GM19455 (cell line): ENCODE measurements around the gene RYR3.

Experiments
- ATAC-seq: cut with Tn5 transposase; IDR thresholded peaks from one replicate; pipeline ENCODE4 v1.9.1; 2021; ENCODE audit not compliant: unreplicated experiment

The RYR3 gene

DNA sequence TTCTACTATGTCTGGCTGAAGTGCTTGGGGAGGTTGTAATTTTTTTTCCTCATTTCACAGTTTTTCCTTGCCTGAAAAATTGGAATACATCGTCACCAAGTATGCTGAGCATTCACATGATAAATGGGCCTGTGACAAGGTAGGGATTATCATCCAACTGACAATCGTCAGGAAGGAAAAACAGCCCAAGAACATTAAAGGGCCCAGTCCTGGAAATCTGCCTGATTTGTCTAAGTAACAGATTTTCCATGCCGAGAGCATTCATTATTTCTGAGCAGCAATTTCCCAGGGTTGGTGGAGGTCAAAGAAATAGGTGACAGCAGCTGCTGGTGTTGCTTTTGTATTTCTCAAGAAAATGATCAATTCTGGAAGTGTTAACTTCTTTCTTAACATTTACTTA lies 431.5 kb downstream of the RYR3 start:
- ATAC-seq = no peak

- ATAC-seq = no peak
These were observed 432.0 kb downstream of the RYR3 start for GRCh38 chr15:33742800-33743199.

DNA sequence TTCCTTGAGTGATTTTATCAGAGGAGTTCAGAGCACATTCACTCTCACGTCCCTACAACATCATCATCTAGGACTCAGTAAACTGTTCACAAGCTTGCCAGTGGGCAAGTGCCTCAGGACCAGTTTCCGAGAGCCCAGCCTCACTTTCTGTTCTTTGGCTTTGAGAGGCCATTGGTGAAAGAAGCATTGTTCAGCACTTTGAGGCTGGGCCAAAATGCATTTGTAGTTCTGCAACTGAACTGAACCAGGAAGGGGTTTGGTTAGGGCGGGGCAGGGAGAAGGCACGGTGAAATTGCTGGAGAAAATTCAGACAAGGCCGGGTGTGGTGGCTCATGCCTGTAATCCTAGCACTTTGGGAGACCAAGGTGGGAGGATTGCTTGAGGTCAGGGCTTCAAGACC lies 435.4 kb downstream of the RYR3 start:
- ATAC-seq = no peak

DNA sequence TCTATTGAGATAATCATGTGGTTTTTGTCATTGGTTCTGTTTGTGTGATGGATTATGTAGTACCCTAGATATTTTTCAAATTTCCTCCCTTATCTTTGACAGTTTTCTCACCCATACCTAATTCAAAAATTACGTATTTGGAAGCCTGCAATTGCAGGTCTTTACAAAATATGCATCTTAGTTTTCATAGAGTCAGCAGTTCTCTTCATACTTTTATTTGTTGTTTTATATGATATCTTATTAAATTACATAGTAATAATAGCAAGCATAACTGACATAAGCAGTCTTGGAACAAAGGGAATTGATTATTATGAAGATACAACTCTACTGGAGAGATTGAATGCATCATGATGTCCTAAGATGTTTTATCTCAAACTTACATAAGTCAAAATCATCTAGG lies 442.2 kb downstream of the RYR3 start:
- no peak for ATAC-seq

DNA sequence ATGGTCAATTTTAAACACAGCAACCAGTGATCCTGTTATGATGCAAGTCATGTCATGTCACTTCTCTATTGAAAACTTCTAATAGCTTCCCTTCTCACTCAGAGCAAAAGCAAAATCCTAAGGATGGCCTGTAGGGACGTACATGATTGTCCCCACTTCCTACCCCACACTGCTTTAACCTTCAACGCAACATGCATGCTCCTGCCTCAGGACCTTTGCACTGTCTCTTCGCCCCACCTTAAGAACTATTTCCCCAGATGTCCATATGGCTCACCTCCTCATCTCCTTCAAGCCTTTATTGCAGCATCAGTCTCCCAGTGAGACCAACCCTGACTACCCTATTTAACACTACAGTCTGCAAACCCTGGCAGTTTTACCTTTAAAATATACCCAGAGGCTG lies 443.5 kb downstream of the RYR3 start:
- no peak for ATAC-seq

- no peak for ATAC-seq
These were observed 446.2 kb downstream of the RYR3 start for GRCh38 chr15:33756961-33757360.

DNA sequence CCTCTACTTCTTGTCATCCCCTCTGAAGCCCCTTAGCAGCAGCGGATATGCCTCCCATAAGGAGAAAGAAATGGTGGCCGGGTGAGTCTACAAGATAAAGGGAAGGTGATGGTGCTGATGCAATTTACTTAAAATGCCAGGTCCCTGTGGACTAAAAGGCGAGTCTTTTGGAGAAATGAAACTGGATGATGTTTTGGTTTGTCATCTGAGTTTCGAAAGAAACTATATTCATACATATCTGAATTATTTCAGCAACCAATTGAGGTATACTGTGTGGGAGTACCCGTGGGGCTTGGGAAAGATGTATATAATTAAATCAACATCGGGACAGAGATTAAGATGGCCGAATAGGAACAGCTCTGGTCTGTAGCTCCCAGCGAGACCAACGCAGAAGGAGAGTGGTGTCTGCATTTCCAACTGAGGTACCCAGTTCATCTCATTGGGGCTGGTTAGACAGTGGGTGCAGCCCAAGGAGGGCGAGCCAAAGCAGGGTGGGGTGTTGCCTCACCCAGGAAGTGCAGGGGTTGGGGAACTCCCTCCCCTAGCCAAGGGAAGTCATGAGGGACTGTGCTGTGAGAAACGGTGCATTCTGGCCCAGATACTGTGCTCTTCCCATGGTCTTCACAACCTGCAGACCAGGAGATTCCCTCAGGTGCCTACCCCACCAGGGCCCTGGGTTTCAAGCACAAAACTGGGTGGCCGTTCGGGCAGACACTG lies 446.9 kb downstream of the RYR3 start:
- ATAC-seq = no peak

GRCh38 chr15:33766389-33766788 lies 455.6 kb downstream of the RYR3 start:
- ATAC-seq = no peak

GRCh38 chr15:33768670-33769190 lies 458.0 kb downstream of the RYR3 start:
- no peak for ATAC-seq

GRCh38 chr15:33773969-33774368 lies 463.2 kb downstream of the RYR3 start:
- ATAC-seq = no peak

GRCh38 chr15:33778852-33779251 lies 468.1 kb downstream of the RYR3 start:
- ATAC-seq = no peak

DNA sequence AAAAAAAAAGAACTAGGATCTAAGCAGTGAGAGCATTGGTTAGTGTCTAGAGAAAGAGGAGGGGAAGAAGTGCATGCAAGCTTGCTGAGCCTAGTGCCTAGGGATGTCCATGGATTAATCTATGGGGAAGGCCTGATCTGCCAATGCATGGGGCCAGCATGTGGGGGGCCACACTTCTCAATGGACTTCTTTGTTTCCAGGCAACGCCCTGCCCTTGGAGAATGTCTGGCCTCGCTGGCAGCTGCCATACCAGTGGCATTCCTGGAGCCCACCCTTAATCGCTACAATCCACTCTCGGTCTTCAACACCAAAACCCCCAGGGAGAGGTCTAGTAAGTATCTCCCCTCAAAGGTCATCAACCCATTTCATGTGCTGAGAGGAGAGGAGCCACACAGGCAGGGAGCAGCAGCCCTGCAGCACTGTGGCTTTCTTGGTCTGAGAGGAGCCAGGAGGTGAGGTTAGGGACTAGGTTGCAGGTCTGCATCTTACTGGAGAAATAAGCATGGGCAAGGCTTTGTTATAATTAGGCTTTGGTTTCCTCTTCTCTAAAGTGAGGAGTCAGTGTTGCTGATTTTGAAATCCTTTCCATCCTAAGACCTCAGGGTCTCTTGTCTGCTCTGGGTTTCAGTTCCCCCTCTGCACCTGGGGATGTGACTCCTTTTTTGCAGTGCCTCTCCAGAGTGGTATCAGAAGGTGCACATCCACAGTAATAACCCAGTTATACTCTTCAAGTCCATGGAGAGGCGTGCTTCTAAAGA lies 469.4 kb downstream of the RYR3 start:
- ATAC-seq = no peak

- no peak for ATAC-seq
These were observed 472.2 kb downstream of the RYR3 start for GRCh38 chr15:33782966-33783365.

DNA sequence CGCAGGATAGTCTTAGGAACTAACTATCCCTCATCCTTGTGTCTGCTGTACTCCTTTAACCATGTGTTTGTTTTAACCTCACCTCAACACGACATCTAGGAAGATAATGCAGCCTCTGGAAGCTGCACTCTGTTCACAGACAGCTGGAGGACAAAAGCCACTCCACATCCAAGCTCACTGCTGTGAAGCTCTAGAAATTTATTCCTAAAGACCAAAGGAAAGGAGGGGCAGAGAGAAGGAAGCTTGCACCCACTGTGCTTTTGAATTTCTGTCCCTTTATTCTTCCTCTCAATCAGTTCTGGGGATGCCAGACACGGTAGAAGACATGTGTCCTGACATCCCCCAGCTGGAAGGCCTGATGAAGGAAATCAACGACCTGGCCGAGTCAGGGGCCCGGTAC lies 474.6 kb downstream of the RYR3 start:
- no peak for ATAC-seq

DNA sequence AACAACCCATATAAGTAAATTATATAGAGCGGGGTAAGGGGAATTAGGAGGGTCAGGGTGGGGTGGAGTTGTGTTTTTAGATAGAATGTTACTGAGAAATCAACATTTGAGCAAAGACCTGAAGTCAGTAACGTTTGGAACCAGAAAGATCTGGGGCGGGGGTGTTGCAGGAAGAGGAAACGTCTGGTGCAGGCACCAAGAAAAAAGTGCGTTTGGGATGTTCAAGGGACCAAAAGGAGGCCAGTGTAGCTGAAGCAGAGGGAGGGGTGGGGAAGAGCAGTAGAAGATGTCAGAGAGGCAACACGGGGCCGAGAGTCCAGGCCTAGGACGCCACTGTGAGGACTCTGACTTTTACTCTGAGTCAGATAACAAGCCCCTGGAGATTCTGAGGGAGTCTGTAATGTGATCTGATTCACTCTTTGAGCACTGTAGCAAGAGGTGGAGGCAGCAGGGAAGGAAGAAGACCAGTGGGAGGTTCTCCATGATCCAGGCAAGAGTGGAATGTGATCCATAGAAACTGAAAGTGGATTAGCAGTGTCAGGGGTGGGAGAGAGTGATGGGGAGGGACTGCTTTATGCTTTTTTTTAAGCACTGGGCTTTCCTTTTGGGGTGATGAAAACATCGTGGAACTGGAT lies 478.3 kb downstream of the RYR3 start:
- ATAC-seq = no peak

GRCh38 chr15:33794453-33794852 lies 483.7 kb downstream of the RYR3 start:
- no peak for ATAC-seq

GRCh38 chr15:33795070-33795469 lies 484.3 kb downstream of the RYR3 start:
- ATAC-seq = no peak

DNA sequence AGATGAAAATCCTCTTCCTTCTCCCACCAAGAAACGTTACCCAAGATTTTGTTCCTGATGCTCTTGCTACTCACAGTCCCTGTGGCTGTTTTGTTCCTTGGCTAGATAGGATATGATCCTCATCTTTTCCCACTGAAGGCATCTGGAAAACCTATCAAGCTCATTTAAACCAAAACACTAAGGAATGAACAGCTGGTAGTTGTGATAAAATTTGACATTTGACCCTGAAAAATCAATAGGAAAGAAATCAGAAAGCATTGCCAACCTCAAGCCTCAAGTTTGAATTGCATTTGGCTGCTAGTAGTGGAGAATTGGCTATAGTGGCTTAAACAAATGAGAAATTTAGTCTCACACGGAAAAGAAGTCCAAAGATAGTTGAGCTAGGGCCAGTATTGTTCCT lies 486.9 kb downstream of the RYR3 start:
- ATAC-seq = no peak

DNA sequence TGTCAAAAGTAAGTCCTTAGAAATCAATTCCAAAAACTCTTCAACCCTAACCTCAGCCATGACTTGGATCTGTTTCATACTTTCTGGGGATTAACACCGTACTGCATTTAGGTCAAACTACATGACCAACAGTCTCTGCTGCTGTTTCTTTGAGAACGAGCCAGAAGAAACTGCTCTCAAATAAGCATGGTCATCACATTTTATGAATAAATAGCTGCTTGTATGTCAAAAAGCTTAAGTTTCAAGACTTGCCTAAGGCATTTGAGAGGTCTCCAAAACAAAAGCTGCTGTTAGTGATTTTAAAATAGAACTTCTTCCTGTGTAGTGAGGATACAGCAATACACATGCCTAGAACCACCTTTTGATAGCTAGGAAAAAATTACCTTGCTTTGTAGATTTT lies 491.2 kb downstream of the RYR3 start:
- ATAC-seq = no peak

DNA sequence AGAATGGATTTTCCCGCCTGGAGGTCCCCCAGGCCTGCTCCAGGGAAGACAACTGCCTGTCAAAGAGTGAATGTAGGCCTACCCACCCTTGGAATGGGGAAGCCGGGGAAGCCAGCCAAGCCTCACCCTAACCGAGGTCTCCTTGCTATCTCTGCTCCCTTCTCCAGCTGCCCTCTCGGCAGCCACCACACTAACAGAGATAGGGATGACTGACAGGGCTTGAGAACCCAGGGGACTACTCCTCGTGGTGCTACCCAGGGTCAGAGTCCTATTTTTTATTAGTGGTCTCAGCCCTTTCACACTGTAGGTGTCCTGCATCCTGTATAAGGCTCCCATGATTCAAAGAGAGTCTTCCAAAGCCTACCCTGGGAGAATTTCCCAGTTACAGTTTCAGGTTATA lies 496.9 kb downstream of the RYR3 start:
- ATAC-seq = no peak

DNA sequence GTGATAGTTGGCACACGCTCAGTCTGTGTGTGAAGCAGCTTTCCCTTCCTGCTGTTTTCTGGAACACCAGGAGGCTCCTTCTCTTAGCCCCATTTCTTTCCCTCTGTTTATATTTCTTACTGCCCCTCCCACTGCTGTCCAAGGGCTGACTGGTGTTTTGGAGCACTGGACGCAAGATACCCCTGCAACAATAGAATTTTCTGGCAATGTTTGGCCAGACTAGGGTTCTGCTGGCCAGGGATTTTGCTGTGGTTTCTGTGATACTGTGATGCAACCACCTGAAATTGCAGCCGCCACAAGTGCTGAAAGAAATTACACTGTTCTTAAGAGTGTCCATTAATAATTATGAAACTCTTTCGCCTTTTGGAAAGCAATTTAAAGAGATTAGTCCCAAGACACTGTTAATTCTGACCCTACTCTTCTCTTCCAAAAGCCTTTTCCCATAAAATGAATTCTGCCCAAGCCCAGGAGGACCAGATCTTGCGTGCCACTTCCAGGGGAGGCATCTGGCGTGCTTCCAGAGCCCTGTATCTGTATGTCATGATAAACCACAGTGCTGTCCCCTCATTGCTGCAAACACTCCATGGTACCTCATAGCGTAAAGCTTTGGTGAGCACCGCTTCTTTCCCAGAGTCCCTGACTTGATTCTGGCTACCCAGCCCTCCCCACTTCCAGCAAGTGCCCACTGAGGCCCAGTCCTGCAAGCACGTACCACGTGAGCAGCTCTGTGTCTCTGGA lies 498.1 kb downstream of the RYR3 start:
- no peak for ATAC-seq
